CD4-positive, CD25-positive, alpha-beta regulatory T cell (primary cell): ENCODE data around the gene NCKIPSD. TPM values are rescaled to one million over a fixed set of nuclear protein-coding genes. Genes with fewer than 3 reads are reported as not detected.
"Not testable (repeated sequence)": the region's sequence is repeated elsewhere in the genome, so short reads cannot be mapped to it uniquely, and the experiment has no call there.

Experiments used
- ATAC-seq, 2 donors: fragments of 150-1000 bp; cut with Tn5 transposase; one replicate each; pipeline ENCODE4 v1.10.0; 2021; ENCODE audit warnings: low read depth in 2 of 2, moderate number of reproducible peaks in 2 of 2, moderate library complexity in 1 of 2
- DNase-seq, 3 donors: peaks; one replicate each; pipeline versions ENCODE4 v3.0.0 to v3.0.0-alpha.2; 2012 to 2022; ENCODE audit warnings: mixed read lengths in 1 of 3
- H3K27ac ChIP-seq: one replicate; pipeline ENCODE4 v1.7.0; 2013; ENCODE audit warnings: mild to moderate bottlenecking, low read length; ENCODE audit not compliant: insufficient read depth, poor library complexity, severe bottlenecking
- H3K27me3 ChIP-seq: one replicate; pipeline ENCODE4 v1.7.0; 2013; ENCODE audit warnings: low read length; ENCODE audit not compliant: control insufficient read depth, insufficient read depth
- H3K36me3 ChIP-seq: one replicate; pipeline ENCODE4 v1.7.0; 2013; ENCODE audit warnings: mild to moderate bottlenecking, low read length, moderate library complexity; ENCODE audit not compliant: control insufficient read depth, insufficient read depth
- H3K4me1 ChIP-seq: 2 replicates; pipeline ENCODE4 v1.7.0; 2013; ENCODE audit warnings: mild to moderate bottlenecking, low read length; ENCODE audit not compliant: insufficient read depth, control insufficient read depth, poor library complexity, severe bottlenecking
- H3K4me3 ChIP-seq: one replicate; pipeline ENCODE4 v1.7.0; 2013; ENCODE audit warnings: low read depth, mild to moderate bottlenecking, low read length, moderate library complexity
- H3K9me3 ChIP-seq, 2 experiments: 1 replicate in 1 of 2; 2 replicates in 1 of 2; pipeline ENCODE4 v1.7.0; 2013; ENCODE audit warnings: low read length in 2 of 2, mild to moderate bottlenecking in 1 of 2, moderate library complexity in 1 of 2; ENCODE audit not compliant: control insufficient read depth in 2 of 2
- H3K27ac Mint-ChIP-seq, 3 donors: one replicate each; pipeline ENCODE4 v1.8.0; 2020 to 2022; ENCODE audit warnings: mild to moderate bottlenecking in 3 of 3, mixed read lengths in 3 of 3, moderate library complexity in 2 of 3
- H3K27me3 Mint-ChIP-seq: one replicate; pipeline ENCODE4 v1.8.0; 2022; ENCODE audit warnings: mild to moderate bottlenecking, mixed read lengths
- H3K36me3 Mint-ChIP-seq: one replicate; pipeline ENCODE4 v1.8.0; 2020; ENCODE audit warnings: mixed read lengths
- H3K4me1 Mint-ChIP-seq, 4 donors: one replicate each; pipeline ENCODE4 v1.8.0; 2020 to 2022; ENCODE audit warnings: mixed read lengths in 4 of 4, mild to moderate bottlenecking in 1 of 4
- H3K4me3 Mint-ChIP-seq, 4 donors: one replicate each; pipeline ENCODE4 v1.8.0; 2020 to 2022; ENCODE audit warnings: mild to moderate bottlenecking in 4 of 4, mixed read lengths in 4 of 4, moderate library complexity in 3 of 4
- H3K9me3 Mint-ChIP-seq, 7 donors: one replicate each; pipeline ENCODE4 v1.8.0; 2020 to 2022; ENCODE audit warnings: mixed read lengths in 7 of 7, mild to moderate bottlenecking in 3 of 7, moderate library complexity in 2 of 7
- polyA plus RNA-seq, 4 donors: library from polyadenylated mRNA; unstranded; fragments of 300-500 nt; fragmentation: Illumina TruSeq; gene quantifications; one replicate each; pipeline ENCODE4 v1.2.3, GENCODE V29; 2021
- total RNA-seq: library from RNA; stranded (reverse); gene quantifications from one replicate; pipeline ENCODE4 v1.2.3, GENCODE V29; 2022

Gene NCKIPSD
- total RNA-seq = 19.2 TPM
- polyA plus RNA-seq = 10 to 100 TPM in 2 of 4 donors, 1 to 10 TPM in 2; 6.4 to 11.6 (median 10.3) TPM

GRCh38 chr3:48685603-48686511, at the start of gene NCKIPSD:
TSS of gene NCKIPSD (minus strand) at chr3:48685915. CDS start at chr3:48685807, 108 bp downstream.
- Histone ChIP-seq H3K27me3 (no peaks in the 10 kb centered on the region), H3K36me3 (peaks cover 44% of the 10 kb centered on the region), H3K27ac (peak within 1 kb of the TSS; percentile 80), H3K4me1 (peaks cover 28% of the 10 kb centered on the region), H3K4me3 (peak within 1 kb of the TSS; percentile 74), H3K9me3 (no peaks in the 10 kb centered on the region)
- H3K27me3 Mint-ChIP-seq = no peaks in the 10 kb centered on the region
- peak within 1 kb of the TSS; percentile 81 to 95 (median 94) for H3K4me3 Mint-ChIP-seq
- peaks cover 0 to 35% (median 22%) of the 10 kb centered on the region in 4 donors for H3K4me1 Mint-ChIP-seq
- peak within 1 kb of the TSS; percentile 71 to 96 (median 92) for H3K27ac Mint-ChIP-seq
- H3K36me3 Mint-ChIP-seq = peaks cover 12% of the 10 kb centered on the region
- peak; percentile 90 to 92 for ATAC-seq
- peak; percentile 85 to 92 (median 89) for DNase-seq
- no peaks in the 10 kb centered on the region for H3K9me3 Mint-ChIP-seq

- not testable (repeated sequence) for H3K27ac Mint-ChIP-seq, H3K4me1 ChIP-seq, H3K36me3 Mint-ChIP-seq, H3K27ac ChIP-seq, ATAC-seq, H3K4me1 Mint-ChIP-seq, DNase-seq, H3K4me3 ChIP-seq, H3K36me3 ChIP-seq, H3K4me3 Mint-ChIP-seq, H3K9me3 ChIP-seq, H3K27me3 ChIP-seq, H3K9me3 Mint-ChIP-seq, H3K27me3 Mint-ChIP-seq
Observed at GRCh38 chr3:48735075-48735767, 49.5 kb upstream of the NCKIPSD start.

GRCh38 chr3:48734541-48734940, 48.8 kb upstream of the NCKIPSD start:
- not testable (repeated sequence) for H3K9me3 Mint-ChIP-seq, H3K4me3 Mint-ChIP-seq, H3K27ac ChIP-seq, H3K27me3 Mint-ChIP-seq, H3K4me3 ChIP-seq, ATAC-seq, H3K27me3 ChIP-seq, H3K9me3 ChIP-seq, H3K36me3 Mint-ChIP-seq, H3K4me1 Mint-ChIP-seq, H3K36me3 ChIP-seq, H3K4me1 ChIP-seq, H3K27ac Mint-ChIP-seq, DNase-seq

GRCh38 chr3:48733752-48734518, 48.2 kb upstream of the NCKIPSD start:
- H3K27me3 Mint-ChIP-seq, H3K36me3 Mint-ChIP-seq, H3K9me3 ChIP-seq, H3K4me1 ChIP-seq, H3K27ac ChIP-seq, H3K4me1 Mint-ChIP-seq, DNase-seq, H3K4me3 ChIP-seq, H3K9me3 Mint-ChIP-seq, H3K27me3 ChIP-seq, H3K36me3 ChIP-seq, H3K4me3 Mint-ChIP-seq, H3K27ac Mint-ChIP-seq, ATAC-seq: not testable (repeated sequence)

- Mint-ChIP-seq H3K27me3 (peaks cover 4% of the 10 kb centered on the region), H3K4me1 (no peaks in the 10 kb centered on the region), H3K9me3 (peaks cover 0 to 4% (median 0%) of the 10 kb centered on the region in 7 donors), H3K27ac (no peak overlapping the region), H3K4me3 (no peak overlapping the region), H3K36me3 (no peaks in the 10 kb centered on the region)
- Histone ChIP-seq H3K27ac (no peak overlapping the region), H3K9me3 (no peaks in the 10 kb centered on the region), H3K4me3 (no peak overlapping the region), H3K36me3 (no peaks in the 10 kb centered on the region), H3K27me3 (no peaks in the 10 kb centered on the region), H3K4me1 (no peaks in the 10 kb centered on the region)
- DNase-seq = no peak
- no peak for ATAC-seq
Observed at GRCh38 chr3:48727511-48727910, 41.8 kb upstream of the NCKIPSD start.

GRCh38 chr3:48725185-48725855, 39.6 kb upstream of the NCKIPSD start:
- H3K36me3 Mint-ChIP-seq, DNase-seq, H3K27me3 Mint-ChIP-seq, H3K9me3 ChIP-seq, H3K4me1 Mint-ChIP-seq, H3K27ac Mint-ChIP-seq, H3K4me3 ChIP-seq, H3K9me3 Mint-ChIP-seq, H3K36me3 ChIP-seq, H3K27me3 ChIP-seq, H3K27ac ChIP-seq, H3K4me3 Mint-ChIP-seq, H3K4me1 ChIP-seq, ATAC-seq: not testable (repeated sequence)

GRCh38 chr3:48723725-48724124, 38.0 kb upstream of the NCKIPSD start:
- Histone ChIP-seq H3K27me3 (no peaks in the 10 kb centered on the region), H3K9me3 (no peaks in the 10 kb centered on the region), H3K27ac (no peak overlapping the region), H3K36me3 (no peaks in the 10 kb centered on the region), H3K4me1 (no peaks in the 10 kb centered on the region), H3K4me3 (no peak overlapping the region)
- Mint-ChIP-seq H3K4me1 (no peaks in the 10 kb centered on the region), H3K27me3 (peaks cover 8% of the 10 kb centered on the region), H3K4me3 (no peak overlapping the region), H3K9me3 (peaks cover 0 to 4% (median 0%) of the 10 kb centered on the region in 7 donors), H3K36me3 (no peaks in the 10 kb centered on the region), H3K27ac (peak overlapping the region in 1 of 3 donors; percentile 29)
- DNase-seq = no peak
- no peak for ATAC-seq
